NCI-H128 (cell line): ENCODE measurements around the gene PPM1H.
"Not testable (repeated sequence)": the region's sequence is repeated elsewhere in the genome, so short reads cannot be mapped to it uniquely, and the experiment has no call there.

Source experiments
- DNase-seq: peaks from one replicate; lab custom pipeline; 2025; ENCODE audit not compliant: unreplicated experiment; lab: John Stamatoyannopoulos, UW

The PPM1H gene

DNA sequence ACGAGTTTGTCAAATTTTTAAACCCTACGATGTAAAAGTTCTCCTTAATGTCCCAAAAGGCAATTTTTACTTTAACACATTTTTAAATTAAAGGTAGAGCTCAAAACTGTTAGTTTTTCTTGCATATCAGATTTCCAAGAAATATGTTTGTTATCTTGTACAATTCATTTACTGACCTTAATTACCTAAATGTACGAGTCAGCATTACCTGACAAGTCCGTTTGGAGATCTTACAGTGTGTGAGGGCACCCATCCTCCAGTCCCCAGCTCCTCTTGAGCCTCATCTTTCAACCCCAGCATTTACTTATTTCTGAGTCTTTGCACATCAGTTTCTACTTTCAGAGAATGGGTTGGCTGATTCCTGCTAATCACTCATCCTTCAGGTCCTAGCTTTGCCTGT is 23.7 kb downstream of the PPM1H start:
- no peak for DNase-seq

DNA sequence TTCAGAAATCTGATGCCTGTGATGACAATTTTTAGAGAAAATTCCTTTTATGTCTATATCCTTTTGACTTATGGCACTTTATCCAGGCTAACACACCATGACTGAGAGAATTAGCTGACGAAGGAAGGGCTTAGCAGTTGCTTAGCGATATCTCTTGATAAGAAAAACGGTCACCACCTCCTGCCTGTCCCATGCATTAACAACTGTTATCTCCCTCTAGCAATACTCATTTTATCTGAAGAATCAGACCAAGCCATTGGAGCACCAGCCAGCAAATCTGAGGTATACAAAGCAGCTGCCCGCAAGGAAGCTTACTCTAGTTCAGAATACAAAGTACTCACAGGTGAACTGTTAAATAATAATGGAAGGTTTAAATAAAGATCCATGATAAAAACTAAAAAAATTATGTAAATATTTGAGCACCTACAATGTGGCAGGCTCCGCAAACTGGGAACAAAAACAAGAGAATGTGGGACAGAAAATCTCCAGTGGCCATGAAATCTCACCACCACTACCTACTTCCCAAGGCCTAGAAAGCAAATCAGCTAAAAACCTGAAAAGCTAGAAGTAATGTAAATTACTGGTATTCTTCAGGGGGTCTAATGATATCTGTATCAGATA is 24.3 kb downstream of the PPM1H start:
- no peak for DNase-seq

DNA sequence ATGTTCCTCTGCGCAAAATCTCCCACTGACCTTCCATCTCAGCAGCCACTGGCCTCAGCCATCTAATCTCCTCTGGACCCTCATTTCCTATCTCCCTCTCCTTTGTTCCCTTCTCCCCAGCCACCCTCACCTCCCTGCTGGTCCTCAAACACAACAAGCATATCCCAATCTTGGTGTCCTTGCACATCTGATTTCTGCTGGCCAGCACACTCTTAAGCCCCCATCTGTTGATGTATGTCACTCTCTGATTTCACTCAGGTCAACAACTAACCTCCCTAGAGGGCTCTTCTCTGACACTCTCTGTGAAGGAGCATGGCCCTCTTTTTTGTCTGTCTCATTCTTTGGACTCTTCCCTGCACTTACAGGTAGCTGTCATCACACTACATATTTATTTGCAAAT is 25.6 kb downstream of the PPM1H start:
- no peak for DNase-seq

DNA sequence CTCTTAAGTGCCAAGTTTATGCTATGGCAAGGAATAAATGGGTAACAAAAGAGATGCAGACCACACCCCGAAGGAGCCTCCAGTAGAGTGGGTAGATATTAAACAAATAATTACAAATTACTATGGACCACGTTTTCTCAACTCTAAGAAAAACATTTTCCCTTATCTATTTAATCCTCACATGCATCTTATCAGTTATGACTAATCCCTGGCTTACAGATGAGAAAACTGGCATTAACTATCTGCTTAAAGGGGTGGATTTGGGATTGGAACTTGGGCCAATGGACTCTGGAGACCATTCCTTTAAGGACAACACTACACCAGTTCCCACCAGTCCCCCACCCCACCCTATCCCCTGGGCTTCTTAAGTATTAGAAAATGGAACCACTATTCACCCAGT is 26.3 kb downstream of the PPM1H start:
- no peak for DNase-seq

DNA sequence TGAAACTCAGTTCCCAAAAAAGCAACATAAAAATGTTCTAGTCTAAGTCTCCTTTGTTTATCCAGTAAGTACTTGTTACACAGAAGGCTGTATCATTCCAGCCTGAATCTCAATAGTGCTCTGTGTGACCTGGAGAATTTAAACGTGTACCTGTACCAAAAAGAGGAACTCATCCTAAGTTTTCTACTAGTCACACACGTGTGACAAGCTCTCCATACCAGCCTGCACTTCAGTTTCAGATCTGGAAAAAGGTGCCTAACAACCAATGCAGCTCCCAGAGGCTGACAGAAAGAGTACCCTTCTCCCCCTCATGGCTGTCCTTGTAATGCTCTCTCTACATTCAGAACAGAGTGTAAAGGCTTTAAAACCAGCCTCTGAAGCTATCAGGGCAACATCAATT is 27.4 kb downstream of the PPM1H start:
- no peak for DNase-seq

DNA sequence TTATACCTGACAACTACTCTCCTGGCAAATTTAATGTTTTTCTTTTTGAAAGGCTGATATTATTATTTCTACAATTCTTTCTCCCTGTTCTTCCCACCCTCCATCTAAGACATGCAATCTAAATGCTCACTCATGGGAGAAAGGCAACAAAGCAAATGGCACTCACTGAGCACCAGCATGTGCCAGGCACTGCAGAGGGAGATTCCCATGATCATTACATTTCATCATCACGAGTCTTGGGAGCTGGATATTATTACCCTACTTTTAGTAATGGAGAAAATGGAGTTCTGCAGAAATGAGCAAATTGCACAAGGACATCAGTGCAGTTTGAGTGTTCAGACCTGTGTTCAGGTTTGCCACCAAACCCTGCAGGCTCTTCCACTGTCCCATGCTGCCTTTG is 27.9 kb downstream of the PPM1H start:
- no peak for DNase-seq

DNA sequence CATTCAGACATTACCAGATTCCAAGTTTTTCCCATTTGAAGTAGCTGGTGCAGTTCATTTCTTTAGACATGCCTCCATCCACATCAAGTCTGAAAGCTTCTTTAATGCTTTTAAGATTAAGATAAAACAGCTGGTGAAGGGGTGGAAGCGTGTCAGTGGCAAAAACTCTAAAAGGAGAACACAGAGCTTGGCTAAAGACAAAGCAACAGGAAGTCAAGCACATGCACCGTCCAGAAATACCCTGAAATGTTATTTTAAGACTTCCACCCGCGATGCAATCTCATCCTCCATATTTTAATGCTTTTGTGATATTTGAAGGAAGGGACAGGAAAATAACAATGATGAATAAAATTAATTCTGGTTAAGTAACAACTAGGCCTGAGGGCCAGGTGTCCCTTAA is 31.8 kb downstream of the PPM1H start:
- no peak for DNase-seq

DNA sequence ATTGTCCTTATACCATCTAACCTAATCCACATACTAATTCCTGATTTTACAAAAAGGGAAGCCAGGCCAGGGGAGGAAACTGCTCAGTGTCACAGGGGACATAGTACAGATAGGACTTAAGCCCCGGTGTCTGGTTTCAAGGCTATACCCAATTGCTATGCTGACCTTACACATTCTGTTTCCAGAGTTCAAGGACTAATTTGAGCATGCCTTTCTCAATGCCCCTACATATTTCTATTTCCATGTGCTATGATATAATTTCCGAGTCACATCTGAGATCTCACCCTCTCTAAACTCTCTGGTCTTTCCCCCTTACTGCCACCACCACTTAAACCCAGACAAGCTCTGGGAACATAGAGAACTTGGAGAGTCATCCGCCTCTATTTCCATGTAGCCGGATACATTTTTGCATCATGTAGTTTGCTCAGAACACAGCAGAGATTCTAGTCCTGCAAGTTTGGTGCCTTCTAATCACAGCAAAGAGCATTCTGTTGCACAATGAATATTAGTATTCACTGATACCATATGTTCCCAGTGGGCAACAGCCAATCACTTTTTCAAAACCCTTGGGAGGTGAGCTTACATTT is 34.2 kb downstream of the PPM1H start:
- DNase-seq, result no peak

DNA sequence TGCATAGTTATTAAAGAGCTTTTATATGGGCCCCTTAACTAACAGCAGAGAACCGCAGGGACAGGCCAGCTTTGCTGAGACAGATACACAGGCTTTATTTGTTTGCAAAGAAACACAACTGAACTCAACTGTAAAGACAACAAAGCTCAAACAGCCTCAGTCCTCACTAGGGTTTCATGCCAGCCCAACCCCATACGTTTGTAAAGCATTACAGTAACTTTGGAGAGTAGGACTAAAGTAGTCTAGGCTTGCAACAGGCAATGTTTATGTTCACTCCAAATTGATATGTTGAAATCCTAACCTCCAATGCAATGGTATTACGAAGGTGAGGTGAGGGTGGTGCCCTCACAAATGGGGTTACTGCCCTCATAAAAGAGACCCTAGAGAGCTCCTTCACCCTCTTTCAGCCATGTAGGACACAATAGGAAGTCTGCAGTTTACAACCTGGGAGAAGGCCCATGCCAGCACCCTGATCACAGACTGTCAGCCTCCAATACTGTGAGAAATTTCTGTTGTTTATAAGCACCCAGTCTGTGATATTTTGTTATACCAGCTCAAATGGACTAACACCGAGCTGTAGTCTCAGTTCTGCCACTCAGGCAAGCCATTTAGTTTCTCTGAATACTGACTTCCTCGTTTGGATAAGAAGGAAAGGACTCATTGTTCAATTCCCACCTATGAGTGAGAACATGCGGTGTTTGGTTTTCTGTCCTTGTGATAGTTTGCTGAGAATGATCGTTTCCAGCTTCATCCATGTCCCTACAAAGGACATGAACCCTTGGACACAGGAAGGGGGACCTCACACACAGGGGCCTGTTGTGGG is 35.2 kb downstream of the PPM1H start:
- DNase-seq, result no peak

DNA sequence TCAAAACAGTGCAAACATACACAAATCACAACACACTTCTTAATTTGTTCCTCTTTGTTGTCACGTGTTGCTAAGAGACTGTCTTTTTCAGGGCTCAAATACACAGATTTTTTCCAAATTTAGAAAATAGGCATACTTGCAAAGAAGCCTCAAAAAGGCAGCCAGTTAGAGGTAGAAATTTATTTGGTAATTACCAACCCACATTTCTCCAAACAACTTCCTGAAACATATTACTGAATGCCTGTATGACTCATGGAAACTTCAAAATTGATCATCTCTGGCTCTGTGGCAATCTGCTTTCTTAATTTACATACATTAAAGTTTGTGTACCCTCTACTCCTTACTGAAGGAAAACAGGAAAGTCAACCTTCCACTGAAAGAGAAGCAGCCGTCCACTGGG is 36.4 kb downstream of the PPM1H start:
- no peak for DNase-seq

DNA sequence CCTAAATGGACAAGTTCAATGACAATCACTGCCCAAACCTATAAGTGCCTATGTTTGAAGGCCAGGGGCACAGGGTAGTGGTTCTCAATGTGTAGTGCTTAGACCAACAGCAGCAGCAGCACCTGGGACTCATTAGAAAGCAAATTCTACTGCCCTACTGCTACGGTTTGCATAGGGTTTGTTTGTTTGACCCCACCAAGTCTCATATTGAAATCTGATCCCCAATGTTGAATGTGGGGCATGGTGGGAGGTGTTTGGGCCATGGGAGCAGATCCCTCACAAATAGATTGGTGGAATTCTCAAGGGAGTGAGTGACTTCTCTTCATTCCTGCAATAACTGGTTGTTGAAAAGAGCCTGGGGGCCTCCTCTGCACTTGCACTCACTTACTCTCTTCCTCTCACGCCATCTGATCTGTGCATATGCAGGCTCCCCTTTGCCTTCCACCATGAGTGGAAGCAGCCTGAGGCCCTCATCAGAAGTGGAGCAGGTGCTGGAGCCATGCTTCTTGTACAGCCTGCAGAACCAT is 39.5 kb downstream of the PPM1H start:
- DNase-seq, result no peak

DNA sequence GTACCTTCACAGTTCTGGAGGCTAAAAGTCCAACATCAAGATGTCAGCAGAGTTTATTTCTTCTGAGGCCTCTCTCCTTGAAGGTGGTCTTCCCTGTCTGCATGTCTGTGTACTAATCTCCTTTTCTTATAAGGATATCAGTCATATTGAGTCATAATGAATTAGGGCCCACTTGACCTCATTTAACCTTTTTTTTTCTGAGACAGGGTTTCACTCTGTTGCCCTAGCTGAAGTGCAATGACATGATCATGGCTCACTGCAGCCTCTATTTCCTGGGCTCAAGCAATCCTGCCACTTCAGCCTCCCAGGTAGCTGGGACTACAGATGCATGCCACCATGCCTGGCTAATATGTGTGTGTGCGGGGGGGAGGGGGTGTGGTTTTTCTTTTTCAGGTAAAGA is 41.7 kb downstream of the PPM1H start:
- no peak for DNase-seq

DNA sequence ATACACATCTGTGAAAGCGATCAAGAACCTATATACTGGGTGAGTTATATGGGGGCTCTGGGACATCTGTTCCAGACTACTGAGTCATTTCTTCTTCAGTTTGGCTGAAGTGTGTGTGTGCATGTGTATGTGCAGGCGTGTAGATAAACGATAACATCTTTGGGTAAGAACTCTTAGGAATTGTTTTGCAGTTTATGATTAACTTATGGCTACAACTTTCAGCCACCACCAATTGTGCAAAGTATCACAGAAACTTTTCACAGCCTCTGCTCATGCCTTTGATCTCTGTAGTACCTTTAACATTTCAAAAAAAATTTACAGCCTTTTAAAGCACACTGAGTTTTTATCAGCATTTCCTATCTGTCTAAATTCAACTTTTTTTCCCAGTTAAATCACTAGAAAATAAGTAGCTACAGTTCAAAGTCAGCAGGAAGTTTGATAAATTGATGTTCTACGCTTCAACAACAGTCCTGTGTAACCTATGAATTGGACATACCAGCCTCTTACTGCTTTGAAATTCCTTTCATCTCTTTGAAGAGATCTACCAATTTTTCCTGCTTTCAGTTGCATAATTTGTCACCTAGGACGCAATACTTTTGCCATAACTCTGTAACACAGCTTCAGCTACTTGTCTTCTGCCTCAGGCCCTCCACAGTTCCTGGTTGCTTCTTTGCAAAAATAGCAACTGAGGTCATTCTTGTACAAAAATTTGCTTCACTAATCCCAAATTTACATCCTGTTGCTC is 43.0 kb downstream of the PPM1H start:
- DNase-seq, result no peak

DNA sequence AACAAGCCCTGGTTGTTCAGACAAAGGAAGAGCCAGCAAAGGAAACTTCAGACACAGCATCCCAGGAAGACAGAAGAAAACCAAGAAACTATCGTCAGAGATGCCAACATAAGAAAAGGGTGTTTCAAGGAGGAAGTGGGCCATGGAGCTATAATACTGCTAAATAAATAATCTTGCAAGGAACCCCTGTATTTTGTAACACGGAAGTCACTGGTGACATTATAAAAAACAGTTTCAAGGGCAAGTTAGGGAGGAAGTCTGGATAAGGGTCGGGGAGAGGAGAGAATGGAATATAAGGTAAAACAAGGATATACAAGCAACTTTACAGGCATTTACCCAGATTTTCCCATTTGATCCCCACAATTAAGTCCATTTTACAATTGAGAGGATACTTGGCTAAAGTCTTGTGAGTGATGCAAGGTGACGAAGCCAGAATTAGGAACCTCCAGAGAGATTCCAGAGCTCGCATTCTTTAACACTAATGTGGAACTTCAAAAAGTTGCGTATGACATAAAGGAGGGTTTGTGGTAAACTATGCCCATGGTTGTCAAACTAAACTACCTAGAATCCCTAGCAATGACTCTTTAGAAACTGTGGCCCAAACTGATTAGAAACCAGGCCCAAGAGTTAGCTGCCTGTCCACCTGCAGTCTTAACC is 46.4 kb downstream of the PPM1H start:
- no peak for DNase-seq

DNA sequence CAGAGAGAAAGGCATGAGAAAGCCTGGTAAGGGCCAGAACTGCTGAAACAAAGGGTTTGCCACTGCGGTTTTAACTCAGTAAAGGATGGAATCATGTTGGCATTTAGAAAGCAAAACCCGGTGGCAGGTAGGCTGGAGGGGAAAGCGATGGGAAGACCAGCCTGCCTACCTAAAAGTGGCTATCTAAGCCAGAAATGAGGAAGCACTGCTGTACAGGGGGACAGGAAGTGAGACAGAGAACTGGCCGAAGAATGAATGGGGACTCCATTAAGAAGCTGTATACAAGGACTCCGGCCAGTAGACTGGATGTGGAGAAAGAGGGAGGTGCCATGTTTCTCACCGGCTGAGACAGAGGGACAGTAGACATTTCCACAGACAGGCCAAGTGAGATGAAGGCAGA is 48.2 kb downstream of the PPM1H start:
- no peak for DNase-seq

DNA sequence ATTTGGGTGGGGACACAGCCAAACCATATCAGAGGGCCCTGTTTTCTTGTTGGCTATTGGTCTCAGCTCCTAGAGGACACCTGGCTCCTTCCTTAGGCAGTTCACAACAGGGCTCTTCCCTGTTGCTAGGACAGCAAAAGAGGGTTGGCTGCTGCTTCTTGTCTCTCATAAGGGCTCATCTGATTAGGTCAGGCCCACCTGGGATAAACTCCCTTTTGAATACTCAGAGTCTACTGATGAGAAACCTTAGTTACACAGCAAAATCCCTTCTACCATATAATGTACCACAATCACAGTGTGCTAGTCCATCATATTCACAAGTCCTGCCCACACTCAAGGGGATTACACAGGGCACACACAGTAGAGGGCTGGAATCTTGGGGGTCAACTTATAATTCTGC is 49.7 kb downstream of the PPM1H start:
- DNase-seq, result no peak

DNA sequence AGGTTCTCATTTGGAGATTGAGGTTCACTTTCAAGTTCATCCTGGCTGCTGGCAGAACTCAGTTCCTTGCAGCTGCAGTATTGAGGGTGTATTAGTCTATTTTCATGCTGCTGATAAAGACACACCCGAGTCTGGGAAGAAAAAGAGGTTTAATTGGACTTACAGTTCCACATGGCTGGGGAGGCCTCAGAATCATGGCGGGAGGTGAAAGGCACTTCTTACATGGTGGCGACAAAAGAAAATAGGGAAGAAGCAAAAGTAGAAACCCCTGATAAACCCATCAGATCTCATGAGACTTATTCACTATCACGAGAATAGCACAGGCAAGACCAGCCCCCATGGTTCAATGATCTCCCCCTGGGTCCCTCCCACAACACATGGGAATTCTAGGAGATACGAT is 50.1 kb downstream of the PPM1H start:
- DNase-seq, result not testable (repeated sequence)

DNA sequence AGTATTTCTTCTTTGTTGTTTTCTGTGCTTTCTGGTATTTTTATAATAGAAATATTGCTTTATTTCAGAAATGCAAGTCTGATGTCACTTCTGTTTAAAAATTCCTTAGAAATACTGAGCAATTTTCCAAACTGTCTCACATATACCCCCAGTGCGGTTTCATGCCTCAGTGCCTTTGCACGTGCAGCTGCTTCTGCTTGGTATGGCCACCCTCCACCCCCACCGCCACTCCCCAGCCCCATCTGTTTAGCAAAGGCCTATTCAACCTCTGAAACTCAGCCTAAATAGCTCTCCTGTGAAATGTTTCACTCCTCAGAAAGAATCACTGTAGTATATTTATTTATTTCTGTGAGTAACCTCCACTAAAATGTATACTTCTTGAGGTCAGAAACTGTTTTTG is 52.3 kb downstream of the PPM1H start:
- DNase-seq, result no peak

DNA sequence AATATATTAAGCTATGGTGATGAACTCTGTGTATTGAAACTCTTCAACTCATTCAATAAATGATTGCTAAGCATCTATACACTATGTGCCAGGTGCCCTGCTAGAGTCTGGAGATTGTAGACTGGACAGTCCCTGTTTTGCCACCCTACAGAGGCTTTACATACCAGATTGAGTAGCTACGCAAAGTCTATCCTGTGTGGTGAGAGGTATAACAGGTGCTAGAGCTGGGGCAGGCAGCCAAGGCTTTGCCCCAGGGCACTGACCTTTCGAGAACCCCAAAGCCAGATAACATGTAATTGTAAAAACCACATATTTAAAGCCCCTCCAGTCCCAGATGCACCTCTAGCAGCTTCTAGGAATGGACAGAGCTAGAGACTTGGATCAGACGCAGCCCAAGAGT is 52.8 kb downstream of the PPM1H start:
- no peak for DNase-seq

DNA sequence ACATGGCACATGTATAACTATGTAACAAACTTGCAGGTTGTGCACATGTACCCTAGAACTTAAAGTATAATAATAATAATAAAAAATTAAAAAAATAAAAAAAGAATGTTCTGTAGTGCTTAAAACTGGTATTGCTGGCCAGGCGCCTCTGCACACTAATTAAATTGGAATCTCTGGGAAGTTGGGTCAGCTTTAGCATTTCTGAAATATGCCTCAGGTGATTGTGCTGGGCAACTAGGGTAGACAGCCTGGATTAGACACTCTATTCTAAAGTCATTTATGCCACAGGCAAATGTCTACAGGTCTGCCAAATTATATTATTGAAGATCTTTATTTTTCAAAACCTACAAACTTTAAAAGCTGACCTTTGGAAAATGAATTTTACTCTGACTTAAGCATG is 55.3 kb downstream of the PPM1H start:
- DNase-seq, result no peak

DNA sequence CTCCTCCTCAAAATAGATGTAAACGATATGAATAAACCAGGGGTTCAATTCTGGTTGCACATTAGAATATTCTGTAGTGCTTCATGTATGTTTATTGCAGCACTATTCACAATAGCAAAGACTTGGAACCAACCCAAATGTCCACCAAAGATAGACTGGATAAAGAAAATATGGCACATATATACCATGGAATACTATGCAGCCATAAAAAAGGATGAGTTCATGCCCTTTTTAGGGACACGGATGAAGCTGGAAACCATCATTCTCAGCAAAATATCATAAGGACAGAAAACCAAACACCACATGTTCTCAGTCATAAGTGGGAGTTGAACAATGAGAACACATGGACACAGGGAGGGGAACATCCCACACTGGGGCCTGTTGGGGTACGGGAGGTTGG is 55.7 kb downstream of the PPM1H start:
- not testable (repeated sequence) for DNase-seq
